Prostate gland (tissue), 1 donor: ENCODE results near the gene RNF186.

Source experiments
- POLR2A ChIP-seq: fragments of 450-650 bp; IDR thresholded peaks from one replicate; pipeline ENCODE4 v1.6.1; 2016; ENCODE audit warnings: antibody characterized with exemption, mild to moderate bottlenecking
- POLR2AphosphoS5 ChIP-seq: sonication (generic); formaldehyde crosslinking; IDR thresholded peaks from one replicate; pipeline ENCODE4 v1.6.1; 2017; ENCODE audit warnings: antibody characterized with exemption

- TF ChIP-seq POLR2AphosphoS5 (peak; percentile 83), POLR2A (no peak)
These were observed 38.8 kb downstream of the RNF186 start for GRCh38 chr1:19776287-19776686.
